HG03342 (cell line): ENCODE data around the gene EP400.
"Not testable (repeated sequence)": the region's sequence is repeated elsewhere in the genome, so short reads cannot be mapped to it uniquely, and the experiment has no call there.

ENCODE experiments used
- ATAC-seq: cut with Tn5 transposase; IDR thresholded peaks from one replicate; pipeline ENCODE4 v1.9.1; 2021; ENCODE audit warnings: mild to moderate bottlenecking, moderate library complexity; ENCODE audit not compliant: unreplicated experiment

The EP400 gene

GRCh38 chr12:132043216-132043615 is 93.5 kb downstream of the EP400 start:
- ATAC-seq: no peak

- no peak for ATAC-seq
Observed at GRCh38 chr12:132043770-132044467, 94.2 kb downstream of the EP400 start.

GRCh38 chr12:132044661-132045412 is 95.1 kb downstream of the EP400 start:
- no peak for ATAC-seq

GRCh38 chr12:132045751-132046150 is 96.0 kb downstream of the EP400 start:
- ATAC-seq: no peak

- no peak for ATAC-seq
Observed at GRCh38 chr12:132046561-132046960, 96.8 kb downstream of the EP400 start.

- ATAC-seq: not testable (repeated sequence)
Observed at GRCh38 chr12:132047630-132048029, 97.9 kb downstream of the EP400 start.

- ATAC-seq: no peak
Observed at GRCh38 chr12:132049442-132049841, 99.7 kb downstream of the EP400 start.

- ATAC-seq: no peak
Observed at GRCh38 chr12:132049876-132050275, 100.1 kb downstream of the EP400 start.

GRCh38 chr12:132051718-132052117 is 102.0 kb downstream of the EP400 start:
- not testable (repeated sequence) for ATAC-seq

GRCh38 chr12:132052196-132052932 is 102.6 kb downstream of the EP400 start:
- no peak for ATAC-seq

GRCh38 chr12:132053338-132054330 is 103.9 kb downstream of the EP400 start:
- no peak for ATAC-seq

GRCh38 chr12:132054983-132055382 is 105.2 kb downstream of the EP400 start:
- no peak for ATAC-seq

- no peak for ATAC-seq
Observed at GRCh38 chr12:132055535-132056096, 105.9 kb downstream of the EP400 start.

- ATAC-seq: peak; percentile 63
Observed at GRCh38 chr12:132056320-132056719, 106.6 kb downstream of the EP400 start.

GRCh38 chr12:132056951-132057350 is 107.2 kb downstream of the EP400 start:
- no peak for ATAC-seq

GRCh38 chr12:132057691-132058090 is 107.9 kb downstream of the EP400 start:
- ATAC-seq: no peak

- ATAC-seq: no peak
Observed at GRCh38 chr12:132061197-132061596, 111.5 kb downstream of the EP400 start.

- ATAC-seq: no peak
Observed at GRCh38 chr12:132061641-132062430, 112.1 kb downstream of the EP400 start.

- ATAC-seq: no peak
Observed at GRCh38 chr12:132062481-132062880, 112.7 kb downstream of the EP400 start.
